ENCODE measurements around the gene FAM20B.

Gene FAM20B

DNA sequence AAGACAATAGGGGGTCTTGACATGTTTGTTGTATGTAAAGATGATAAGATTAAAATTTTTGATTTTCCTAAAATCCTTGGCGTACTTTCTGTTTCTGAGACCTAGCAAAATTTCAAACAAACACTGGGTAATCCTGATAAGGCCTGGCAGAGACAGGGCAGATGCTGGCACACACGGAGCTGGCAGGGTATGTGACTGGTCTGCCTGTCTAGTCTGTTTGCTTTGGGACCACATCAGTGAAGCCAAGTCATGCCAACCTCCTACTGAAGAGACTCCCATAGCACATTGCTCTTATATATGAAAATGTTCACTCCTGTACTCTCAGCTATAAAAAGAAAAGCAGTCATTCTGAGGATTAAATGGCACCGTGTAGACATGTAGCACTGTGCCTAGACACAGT is 70.2 kb downstream of the FAM20B start:
- DNase-seq = no peak

DNA sequence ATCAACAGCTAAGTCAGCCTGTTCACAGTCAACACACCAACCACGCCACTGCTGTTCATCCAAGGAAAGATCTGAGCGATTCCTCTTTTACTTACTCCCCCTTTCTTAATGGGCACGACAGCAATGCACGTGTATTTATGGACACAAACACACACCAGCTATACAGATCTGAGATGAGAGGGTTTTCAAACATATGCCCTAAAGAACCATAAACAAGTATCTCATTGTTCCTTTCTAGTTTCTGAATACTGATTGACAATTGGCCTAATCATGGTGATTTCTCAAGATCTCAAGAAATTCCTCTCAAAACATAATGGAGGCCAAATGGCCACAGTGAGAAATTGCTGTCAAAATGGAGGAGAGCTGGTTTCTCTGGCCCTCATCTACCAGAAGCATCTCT is 74.2 kb downstream of the FAM20B start:
- no peak for DNase-seq

DNA sequence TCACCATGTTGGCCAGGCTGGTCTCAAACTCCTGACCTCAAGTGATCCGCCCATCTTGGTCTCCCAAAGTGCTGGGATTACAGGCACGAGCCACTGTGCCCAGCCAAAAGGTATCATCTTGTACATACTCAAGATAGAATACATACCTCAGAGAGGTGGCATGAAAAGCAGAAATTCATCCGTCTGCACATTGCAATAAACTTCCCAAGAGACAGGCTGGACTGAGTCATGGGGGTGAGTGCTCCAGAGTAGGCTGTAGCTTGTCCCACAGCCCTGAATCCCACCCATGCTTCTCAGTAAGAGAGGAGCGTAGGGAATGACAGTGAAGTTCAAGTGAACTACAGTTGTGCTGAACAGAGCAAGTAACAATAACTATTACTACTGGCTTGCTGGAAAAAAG is 75.9 kb downstream of the FAM20B start:
- DNase-seq = no peak

DNA sequence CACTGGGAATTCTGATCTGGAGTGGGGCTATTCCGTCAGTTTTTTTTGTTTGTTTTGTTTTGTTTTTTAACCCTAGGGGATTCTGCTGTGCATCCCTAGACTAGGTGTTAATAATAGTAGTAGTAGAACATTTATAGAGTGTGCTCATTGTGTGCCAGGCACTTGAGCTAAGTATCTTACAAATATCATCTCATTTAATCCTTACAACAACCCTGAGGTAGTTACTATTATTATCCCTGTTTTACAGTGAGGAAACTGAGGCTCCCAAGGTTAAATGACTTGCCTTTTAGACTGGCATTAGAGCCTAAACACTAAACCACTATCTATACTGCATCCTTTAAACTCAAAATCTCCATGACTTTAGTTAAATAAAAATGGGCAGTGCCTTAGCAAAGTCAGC is 78.3 kb downstream of the FAM20B start:
- no peak for DNase-seq

DNA sequence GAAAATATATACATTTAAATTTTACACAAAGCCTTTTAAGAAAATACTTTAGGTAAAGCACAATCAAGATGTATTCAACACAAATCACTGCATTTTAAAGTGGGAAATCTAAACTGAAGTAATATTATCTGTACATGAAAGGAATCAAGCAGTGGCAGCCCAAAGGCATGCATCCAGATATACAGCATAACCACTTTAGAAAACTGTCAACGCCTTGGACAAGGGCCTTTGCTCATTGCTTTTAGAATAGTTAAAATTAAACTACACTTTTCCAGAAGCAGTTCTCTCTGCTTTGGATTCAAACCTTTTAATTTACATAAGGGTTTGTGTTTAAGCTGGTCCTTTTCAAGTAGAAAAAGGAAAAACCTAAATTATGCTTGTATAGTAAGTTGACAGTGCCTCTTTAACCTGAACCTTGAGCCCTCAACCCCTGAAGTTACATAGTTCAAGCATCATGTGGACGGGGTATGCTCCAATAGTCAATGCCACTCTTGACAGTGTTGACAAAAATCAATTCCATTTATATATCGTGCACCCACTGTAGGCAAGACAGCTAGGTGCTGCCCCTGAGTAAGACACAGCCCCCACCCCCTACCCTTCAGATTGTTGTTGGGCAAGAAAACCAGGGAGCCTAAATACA is 79.0 kb downstream of the FAM20B start:
- no peak for DNase-seq

DNA sequence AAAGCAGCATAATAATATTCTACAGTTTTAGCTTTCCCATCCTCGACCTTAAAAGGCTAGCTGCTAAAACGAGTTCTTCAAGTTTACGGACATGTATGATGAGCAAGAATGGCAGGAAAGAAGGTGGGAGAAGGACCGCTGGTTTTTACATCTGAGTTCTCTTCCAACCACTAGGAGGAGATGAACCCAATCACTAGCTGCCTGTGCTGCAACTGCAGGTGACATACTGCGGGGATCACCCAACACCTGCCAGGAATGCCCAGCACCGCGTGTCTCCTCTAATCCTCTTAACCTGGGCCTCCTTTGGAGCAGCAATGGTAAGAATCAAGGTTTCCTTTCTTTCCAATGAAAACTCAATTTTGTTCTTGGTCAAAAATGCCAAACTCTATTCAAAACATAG is 79.7 kb downstream of the FAM20B start:
- DNase-seq = no peak

DNA sequence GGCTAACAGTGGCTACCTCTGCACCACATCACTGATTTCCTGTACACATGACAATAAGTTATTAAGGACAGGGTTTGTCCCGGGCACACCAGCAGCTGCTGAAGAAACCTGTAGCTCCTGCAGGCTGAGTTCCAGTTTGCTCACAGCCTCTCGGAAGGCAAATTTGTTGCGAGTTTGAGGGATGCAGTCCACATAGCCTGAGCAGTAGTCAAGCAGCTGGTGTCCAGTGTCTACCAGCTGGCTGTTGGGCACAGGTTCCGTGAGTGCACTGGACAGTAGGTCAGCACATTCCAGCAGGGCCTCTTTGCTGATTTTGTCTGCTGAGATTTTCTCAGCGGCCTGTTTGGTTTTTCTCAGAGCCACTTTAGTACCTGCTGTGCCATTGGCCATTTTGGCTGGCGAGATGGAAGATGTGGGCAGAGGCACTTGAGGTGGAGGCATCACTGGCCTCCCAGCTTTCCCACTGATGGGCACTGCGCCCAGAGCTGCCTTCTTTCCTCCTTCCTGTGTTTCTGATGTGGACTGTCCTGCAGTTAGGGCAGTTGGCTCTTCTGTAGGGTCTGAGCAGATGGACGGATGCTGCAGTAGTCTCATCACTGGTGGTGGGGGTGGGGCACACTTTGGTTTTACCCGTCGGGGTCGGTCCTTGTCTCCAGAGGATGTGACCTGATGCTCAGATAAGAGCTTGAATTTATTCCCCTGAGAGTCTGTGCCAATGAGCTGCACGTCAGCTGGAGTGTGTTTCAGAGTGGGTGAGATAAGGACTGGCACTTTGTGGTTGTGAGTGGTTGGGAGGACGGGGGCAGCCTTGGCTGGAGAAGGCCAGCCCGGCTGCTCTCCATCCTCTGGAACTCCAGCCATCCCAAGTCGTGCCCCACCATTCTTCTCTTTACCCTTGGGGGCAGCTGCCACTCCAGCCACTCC is 82.3 kb downstream of the FAM20B start:
- DNase-seq = no peak

DNA sequence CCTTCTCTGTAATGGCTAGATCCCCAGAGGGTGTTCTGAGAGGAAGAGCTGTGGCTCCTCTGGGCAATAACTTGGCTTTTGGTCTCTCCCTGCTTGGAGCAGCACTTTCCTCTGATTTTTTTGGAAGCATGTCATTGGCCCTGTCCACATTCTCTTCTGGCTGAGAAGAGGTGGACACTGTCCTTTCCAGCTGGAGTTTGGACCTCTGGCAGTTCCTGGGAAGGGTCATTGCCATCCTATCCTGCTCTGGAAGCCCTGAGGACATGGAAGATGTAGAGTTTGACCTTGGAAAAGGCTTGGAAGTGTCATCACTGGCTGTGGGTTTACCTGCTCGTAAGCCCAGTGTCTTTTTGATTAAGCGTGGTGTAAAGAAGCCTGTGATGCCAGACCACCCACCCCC is 83.0 kb downstream of the FAM20B start:
- DNase-seq = no peak

DNA sequence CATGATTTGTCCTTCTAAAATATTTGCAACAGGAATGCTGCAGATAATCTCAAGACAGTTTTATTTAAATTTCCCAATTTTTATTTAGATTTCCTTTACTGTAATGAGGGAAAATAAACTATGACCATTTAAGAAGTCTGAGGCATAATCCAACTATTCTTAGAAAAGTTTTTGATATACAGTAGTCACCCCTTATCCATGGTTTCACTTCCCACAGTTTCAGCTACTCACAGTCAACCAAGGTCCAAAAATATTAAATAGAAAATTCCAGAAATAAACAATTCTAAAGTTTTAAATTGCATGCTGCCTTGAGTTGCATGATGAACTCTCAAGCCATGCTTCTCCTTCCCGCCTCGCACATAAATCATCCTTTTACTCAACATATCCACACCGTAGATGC is 89.5 kb downstream of the FAM20B start:
- no peak for DNase-seq

DNA sequence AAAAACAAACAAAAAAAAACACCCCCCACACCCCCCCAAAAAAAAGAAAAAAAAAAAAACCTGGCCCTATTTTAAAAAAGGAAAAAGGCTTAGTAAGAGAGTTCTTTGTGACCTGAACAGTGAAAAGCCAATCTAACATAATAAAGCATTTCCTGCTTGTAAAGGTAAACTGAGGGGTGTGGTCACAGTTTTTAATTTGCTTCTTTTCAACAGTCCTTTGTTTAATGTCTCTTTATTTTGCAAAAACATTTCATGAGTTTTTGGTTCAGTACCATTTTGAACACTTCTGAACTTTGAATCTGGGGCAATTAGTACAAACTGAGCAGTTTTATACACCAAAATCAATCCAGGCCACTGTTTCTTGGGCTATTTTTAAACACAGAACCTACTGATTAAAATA is 93.8 kb downstream of the FAM20B start:
- DNase-seq = no peak

DNA sequence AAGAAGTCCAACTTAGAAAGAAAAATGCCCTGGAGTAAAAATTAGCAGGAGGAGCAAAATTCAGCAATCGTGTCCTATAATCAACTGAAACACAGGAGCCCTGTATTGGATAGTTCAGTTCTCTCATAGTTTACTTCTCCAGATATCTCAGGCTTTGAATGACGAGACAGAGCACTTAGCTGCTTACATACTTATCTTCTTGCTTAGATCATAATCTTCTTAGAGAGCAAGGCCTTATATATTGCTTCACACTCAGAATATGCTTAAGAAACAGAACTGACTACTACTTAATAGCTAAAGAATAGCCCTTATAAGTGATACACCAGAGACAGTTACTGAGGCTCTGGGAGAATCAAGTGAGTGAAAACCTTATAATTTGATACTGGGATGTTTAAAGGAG is 95.0 kb downstream of the FAM20B start:
- no peak for DNase-seq

DNA sequence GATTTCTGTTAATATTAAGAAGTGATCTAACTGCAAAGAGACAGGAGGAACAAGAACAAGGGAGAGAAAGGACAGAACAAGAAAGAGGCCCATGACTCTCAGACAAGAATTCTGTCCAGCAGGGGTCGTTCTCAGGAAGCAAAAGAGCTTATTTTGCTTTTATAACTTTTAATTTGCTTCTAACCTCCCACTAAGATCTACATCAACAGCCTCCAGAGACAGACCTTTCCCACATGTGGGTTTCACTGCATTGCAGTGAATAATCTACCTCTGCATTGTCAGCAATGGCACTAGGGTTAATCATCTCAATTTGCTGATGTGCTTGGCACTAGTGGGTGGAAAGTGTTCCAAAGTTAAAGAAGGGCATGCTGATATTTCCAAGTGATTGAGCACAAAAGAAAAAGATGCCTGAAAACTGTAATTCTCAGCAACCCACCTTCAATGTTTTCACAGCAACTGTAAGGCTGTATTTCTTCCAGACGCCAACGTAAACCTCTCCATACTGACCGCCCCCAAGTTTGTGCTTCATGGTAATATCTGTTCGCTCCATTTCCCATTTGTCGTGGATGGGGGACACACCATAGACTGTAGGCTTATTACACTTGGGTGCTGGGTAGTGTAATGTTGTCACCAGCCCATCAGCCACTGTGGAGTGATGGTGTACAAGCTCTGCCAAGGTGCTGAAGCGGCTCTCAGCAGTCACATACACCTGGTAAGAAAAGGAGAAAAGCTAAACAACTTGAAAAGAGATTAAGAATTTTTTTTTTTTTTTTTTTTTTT is 95.7 kb downstream of the FAM20B start:
- no peak for DNase-seq

DNA sequence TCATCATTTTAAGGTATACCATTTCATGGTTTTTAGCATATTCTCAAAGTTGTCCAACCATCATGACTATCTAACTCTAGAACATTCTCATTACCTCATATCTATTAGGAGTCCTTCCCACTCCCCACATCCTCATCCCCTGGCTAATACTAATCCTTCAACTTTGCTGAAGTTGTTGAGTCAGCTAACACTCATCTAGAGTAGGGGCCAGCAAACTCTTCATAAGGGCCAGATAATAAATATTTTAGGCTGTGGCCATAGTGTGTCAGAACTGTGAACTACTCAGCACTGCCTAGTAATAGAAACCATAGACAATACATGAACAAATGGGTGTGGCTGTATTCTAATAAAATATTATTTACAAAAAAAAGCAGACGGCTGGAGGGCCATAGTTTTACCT is 99.2 kb downstream of the FAM20B start:
- DNase-seq = no peak
